Stimulated activated naive B cell treated with anti-CD40 and anti-IgM and Interleukin-4, amounts not matched to agents 10 μg/mL and 1 μg/mL and 100 μg/mL, for 72 hours (primary cell): ENCODE measurements around the gene RMDN2.
"Not testable (repeated sequence)": the region's sequence is repeated elsewhere in the genome, so short reads cannot be mapped to it uniquely, and the experiment has no call there.

Experiments
- ATAC-seq, 2 donors: fragments of 150-1000 bp; cut with Tn5 transposase; replicated peaks; 2 replicates each; pipeline ENCODE4 v1.10.0; 2021; ENCODE audit warnings: moderate library complexity in 1 of 2
- DNase-seq: peaks from one replicate; pipeline ENCODE4 v3.0.0; 2021
- H3K27ac Mint-ChIP-seq: one replicate; pipeline ENCODE4 v1.8.0; 2022; ENCODE audit warnings: mild to moderate bottlenecking, mixed read lengths
- H3K27me3 Mint-ChIP-seq, 2 donors: one replicate each; pipeline ENCODE4 v1.8.0; 2022; ENCODE audit warnings: mixed read lengths in 2 of 2
- H3K36me3 Mint-ChIP-seq, 2 donors: one replicate each; pipeline ENCODE4 v1.8.0; 2022; ENCODE audit warnings: mixed read lengths in 2 of 2, mild to moderate bottlenecking in 1 of 2
- H3K4me1 Mint-ChIP-seq, 2 donors: one replicate each; pipeline ENCODE4 v1.8.0; 2022; ENCODE audit warnings: mixed read lengths in 2 of 2, mild to moderate bottlenecking in 1 of 2
- H3K4me3 Mint-ChIP-seq, 2 donors: one replicate each; pipeline ENCODE4 v1.8.0; 2022; ENCODE audit warnings: mild to moderate bottlenecking in 2 of 2, mixed read lengths in 2 of 2, moderate library complexity in 1 of 2
- H3K9me3 Mint-ChIP-seq, 2 donors: one replicate each; pipeline ENCODE4 v1.8.0; 2022; ENCODE audit warnings: mixed read lengths in 2 of 2, mild to moderate bottlenecking in 1 of 2

The RMDN2 gene

DNA sequence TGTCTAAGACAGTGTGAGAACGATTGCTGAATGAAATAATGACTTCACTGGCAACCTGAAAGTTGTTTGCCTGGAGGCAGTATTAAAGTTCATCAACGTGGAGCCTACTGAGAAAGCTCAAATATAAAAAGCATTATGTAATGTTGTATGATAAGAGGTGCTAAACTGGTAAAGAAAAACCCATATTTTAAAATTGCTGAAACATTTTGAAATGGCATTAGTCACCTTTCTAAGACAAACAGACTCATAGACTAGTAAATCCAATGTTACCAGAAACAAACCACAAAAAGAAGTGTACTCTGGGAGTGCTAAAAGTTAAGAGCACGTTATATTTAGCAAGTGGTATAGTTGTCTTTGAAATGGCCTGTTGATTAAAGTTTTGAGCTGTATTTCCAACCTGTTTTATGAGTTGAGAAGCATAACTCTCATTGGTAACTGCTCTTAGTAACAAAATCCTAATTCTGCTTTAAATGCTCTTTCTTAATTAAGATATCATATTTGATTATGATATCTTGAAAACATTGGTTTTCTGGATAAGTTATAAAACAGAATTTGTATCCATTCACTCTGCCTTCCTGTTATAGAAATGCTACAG lies 88.2 kb downstream of the RMDN2 start:
- Mint-ChIP-seq H3K36me3 (peaks cover 18 to 38% of the 10 kb centered on the region in 2 donors), H3K4me1 (no peaks in the 10 kb centered on the region), H3K27me3 (no peaks in the 10 kb centered on the region), H3K4me3 (no peak overlapping the region), H3K27ac (no peak overlapping the region), H3K9me3 (no peaks in the 10 kb centered on the region)
- ATAC-seq (no peak), DNase-seq (no peak)

GRCh38 chr2:38016219-38016618 lies 91.1 kb downstream of the RMDN2 start:
- Mint-ChIP-seq H3K27ac (no peak overlapping the region), H3K4me1 (no peaks in the 10 kb centered on the region), H3K27me3 (no peaks in the 10 kb centered on the region), H3K9me3 (no peaks in the 10 kb centered on the region), H3K36me3 (peaks cover 6 to 27% of the 10 kb centered on the region in 2 donors), H3K4me3 (no peak overlapping the region)
- ATAC-seq (peak in 1 of 2 donors; percentile 48), DNase-seq (no peak)

- ATAC-seq (no peak), DNase-seq (no peak)
- H3K27me3 Mint-ChIP-seq = no peaks in the 10 kb centered on the region
- no peak overlapping the region for H3K4me3 Mint-ChIP-seq
- H3K9me3 Mint-ChIP-seq = peaks cover 0 to 2% of the 10 kb centered on the region in 2 donors
- H3K4me1 Mint-ChIP-seq = no peaks in the 10 kb centered on the region
- peaks cover 6 to 20% of the 10 kb centered on the region in 2 donors for H3K36me3 Mint-ChIP-seq
- H3K27ac Mint-ChIP-seq = no peak overlapping the region
Measured at GRCh38 chr2:38017836-38018235, 92.7 kb downstream of the RMDN2 start.

DNA sequence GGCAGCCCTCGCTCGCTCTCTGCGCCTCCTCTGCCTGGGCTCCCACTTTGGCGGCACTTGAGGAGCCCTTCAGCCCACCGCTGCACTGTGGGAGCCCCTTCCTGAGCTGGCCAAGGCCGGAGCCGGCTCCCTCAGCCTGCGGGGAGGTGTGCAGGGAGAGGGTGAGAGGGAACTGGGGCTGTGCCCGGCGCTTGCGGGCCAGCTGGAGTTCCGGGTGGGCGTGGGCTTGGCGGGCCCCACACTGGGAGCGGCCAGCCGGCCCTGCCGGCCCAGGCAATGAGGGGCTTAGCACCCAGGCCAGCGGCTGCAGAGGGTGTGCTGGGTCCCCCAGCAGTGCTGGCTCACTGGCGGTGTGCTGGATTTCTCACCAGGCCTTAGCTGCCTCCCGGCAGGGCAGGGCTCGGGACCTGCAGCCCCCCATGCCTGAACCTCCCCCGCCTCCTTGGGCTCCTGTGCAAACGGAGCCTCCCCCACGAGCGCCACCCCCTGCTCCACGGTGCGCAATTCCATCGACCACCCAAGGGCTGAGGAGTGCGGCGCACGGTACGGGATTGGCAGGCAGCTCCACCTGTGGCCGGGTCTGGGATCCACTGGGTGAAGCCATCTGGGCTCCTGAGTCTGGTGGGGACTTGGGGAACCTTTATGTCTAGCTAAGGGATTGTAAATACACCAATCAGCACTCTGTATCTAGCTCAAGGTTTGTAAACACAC lies 95.4 kb downstream of the RMDN2 start:
- not testable (repeated sequence) for H3K4me1 Mint-ChIP-seq, H3K27me3 Mint-ChIP-seq, ATAC-seq, H3K9me3 Mint-ChIP-seq, H3K4me3 Mint-ChIP-seq, DNase-seq, H3K27ac Mint-ChIP-seq
- H3K36me3 Mint-ChIP-seq = peaks cover 5 to 20% of the 10 kb centered on the region in 2 donors

GRCh38 chr2:38021589-38021988 lies 96.5 kb downstream of the RMDN2 start:
- DNase-seq = no peak
- H3K4me3 Mint-ChIP-seq = no peak overlapping the region
- ATAC-seq = no peak

DNA sequence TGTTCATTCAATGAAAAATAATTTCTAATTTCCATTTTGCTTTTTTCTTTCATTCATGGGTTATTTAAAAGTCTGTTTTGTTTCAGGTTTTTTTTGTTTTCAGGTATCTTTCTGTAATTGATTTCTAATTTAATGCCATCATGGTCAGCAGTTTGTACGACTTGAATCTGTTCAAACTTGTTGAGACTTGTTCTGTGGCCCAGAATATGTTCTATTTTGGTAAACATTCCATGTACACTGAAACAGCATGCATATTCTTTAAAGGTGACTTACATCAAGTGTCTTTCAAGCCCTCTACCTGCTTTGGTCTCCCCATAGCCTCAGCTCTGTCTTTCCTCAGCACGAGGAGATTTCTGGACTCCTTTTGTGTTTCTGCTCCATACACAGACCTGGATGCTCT lies 101.8 kb downstream of the RMDN2 start:
- no peak for DNase-seq
- H3K27me3 Mint-ChIP-seq = peaks cover 0 to 23% of the 10 kb centered on the region in 2 donors

More at GRCh38 chr2:38021589-38021988, 96.5 kb downstream of the RMDN2 start:
- peaks cover 0 to 2% of the 10 kb centered on the region in 2 donors for H3K9me3 Mint-ChIP-seq
- no peak overlapping the region for H3K27ac Mint-ChIP-seq
- no peaks in the 10 kb centered on the region for H3K4me1 Mint-ChIP-seq
- H3K36me3 Mint-ChIP-seq = peaks cover under 1 to 16% of the 10 kb centered on the region in 2 donors
- peaks cover 0 to 6% of the 10 kb centered on the region in 2 donors for H3K27me3 Mint-ChIP-seq

GRCh38 chr2:38028829-38029228 lies 103.7 kb downstream of the RMDN2 start:
- Mint-ChIP-seq H3K9me3 (no peaks in the 10 kb centered on the region), H3K27ac (no peak overlapping the region), H3K27me3 (peaks cover 0 to 23% of the 10 kb centered on the region in 2 donors), H3K4me1 (peaks cover 0 to 4% of the 10 kb centered on the region in 2 donors), H3K36me3 (peaks cover 4 to 14% of the 10 kb centered on the region in 2 donors), H3K4me3 (no peak overlapping the region)
- no peak for DNase-seq
- ATAC-seq = no peak

More for the DNA sequence above, 101.8 kb downstream of the RMDN2 start:
- peaks cover 0 to 1% of the 10 kb centered on the region in 2 donors for H3K4me1 Mint-ChIP-seq
- no peak for ATAC-seq
- H3K27ac Mint-ChIP-seq = no peak overlapping the region
- H3K9me3 Mint-ChIP-seq = no peaks in the 10 kb centered on the region
- H3K36me3 Mint-ChIP-seq = peaks cover 4 to 10% of the 10 kb centered on the region in 2 donors
- no peak overlapping the region for H3K4me3 Mint-ChIP-seq

- peaks cover 0 to 4% of the 10 kb centered on the region in 2 donors for H3K4me1 Mint-ChIP-seq
- H3K27me3 Mint-ChIP-seq = peaks cover 3 to 23% of the 10 kb centered on the region in 2 donors
- H3K9me3 Mint-ChIP-seq = no peaks in the 10 kb centered on the region
- H3K4me3 Mint-ChIP-seq = no peak overlapping the region
- DNase-seq (no peak), ATAC-seq (no peak)
- peaks cover 4 to 17% of the 10 kb centered on the region in 2 donors for H3K36me3 Mint-ChIP-seq
- H3K27ac Mint-ChIP-seq = no peak overlapping the region
Measured at GRCh38 chr2:38029512-38029911, 104.4 kb downstream of the RMDN2 start.

DNA sequence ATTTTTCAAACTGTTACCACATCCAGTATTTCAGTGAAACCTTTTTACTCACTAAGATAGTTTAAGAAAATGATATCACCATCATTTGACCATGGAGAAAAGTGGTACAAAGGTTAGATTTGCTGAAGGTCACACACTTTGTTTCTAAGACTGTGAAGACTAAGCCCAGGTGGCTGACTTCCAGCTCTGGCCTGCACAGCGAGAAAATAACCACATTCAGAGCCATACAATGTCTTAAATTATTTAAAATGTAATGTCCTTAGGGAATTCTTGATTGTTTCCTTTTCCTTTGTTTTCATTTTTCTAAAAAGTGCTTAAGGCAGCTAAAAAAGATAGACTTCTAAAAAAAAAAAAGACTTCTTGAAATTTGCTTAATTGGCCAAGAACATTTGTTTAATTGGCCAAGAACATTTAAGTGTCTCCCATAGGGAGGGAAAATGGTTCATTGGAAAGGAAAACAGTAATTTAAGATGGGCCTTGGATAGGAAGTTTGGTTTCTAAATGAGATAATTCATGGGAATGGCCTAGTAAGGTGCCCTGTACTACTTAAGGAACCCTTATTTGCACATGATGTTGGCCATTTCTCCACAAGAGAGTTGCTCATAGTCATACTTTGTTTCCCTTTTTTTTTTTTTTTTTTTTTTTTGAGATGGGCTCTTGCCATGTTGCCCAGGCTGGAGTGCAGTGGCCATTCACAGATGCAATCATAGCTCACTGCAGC lies 105.7 kb downstream of the RMDN2 start:
- no peak for ATAC-seq
- no peak for DNase-seq
- H3K4me1 Mint-ChIP-seq = peaks cover 0 to 4% of the 10 kb centered on the region in 2 donors
- peaks cover 5 to 23% of the 10 kb centered on the region in 2 donors for H3K27me3 Mint-ChIP-seq
- H3K36me3 Mint-ChIP-seq = peaks cover 4 to 17% of the 10 kb centered on the region in 2 donors
- H3K4me3 Mint-ChIP-seq = no peak overlapping the region
- H3K9me3 Mint-ChIP-seq = no peaks in the 10 kb centered on the region
- no peak overlapping the region for H3K27ac Mint-ChIP-seq

- H3K36me3 Mint-ChIP-seq = peaks cover 4 to 17% of the 10 kb centered on the region in 2 donors
- peaks cover 20 to 31% of the 10 kb centered on the region in 2 donors for H3K27me3 Mint-ChIP-seq
- H3K4me1 Mint-ChIP-seq = peaks cover 4 to 6% of the 10 kb centered on the region in 2 donors
Measured at GRCh38 chr2:38032946-38033345, 107.9 kb downstream of the RMDN2 start.

GRCh38 chr2:38033646-38034045 lies 108.6 kb downstream of the RMDN2 start:
- H3K27ac Mint-ChIP-seq = no peak overlapping the region
- H3K9me3 Mint-ChIP-seq = no peaks in the 10 kb centered on the region
- no peak overlapping the region for H3K4me3 Mint-ChIP-seq
- DNase-seq = no peak
- H3K27me3 Mint-ChIP-seq = peaks cover 23 to 33% of the 10 kb centered on the region in 2 donors
- H3K36me3 Mint-ChIP-seq = peaks cover 6 to 17% of the 10 kb centered on the region in 2 donors
- peaks cover 9 to 11% of the 10 kb centered on the region in 2 donors for H3K4me1 Mint-ChIP-seq
- ATAC-seq = no peak

More at GRCh38 chr2:38032946-38033345, 107.9 kb downstream of the RMDN2 start:
- H3K9me3 Mint-ChIP-seq = no peaks in the 10 kb centered on the region
- H3K4me3 Mint-ChIP-seq = no peak overlapping the region
- H3K27ac Mint-ChIP-seq = no peak overlapping the region
- ATAC-seq = no peak
- DNase-seq = no peak

DNA sequence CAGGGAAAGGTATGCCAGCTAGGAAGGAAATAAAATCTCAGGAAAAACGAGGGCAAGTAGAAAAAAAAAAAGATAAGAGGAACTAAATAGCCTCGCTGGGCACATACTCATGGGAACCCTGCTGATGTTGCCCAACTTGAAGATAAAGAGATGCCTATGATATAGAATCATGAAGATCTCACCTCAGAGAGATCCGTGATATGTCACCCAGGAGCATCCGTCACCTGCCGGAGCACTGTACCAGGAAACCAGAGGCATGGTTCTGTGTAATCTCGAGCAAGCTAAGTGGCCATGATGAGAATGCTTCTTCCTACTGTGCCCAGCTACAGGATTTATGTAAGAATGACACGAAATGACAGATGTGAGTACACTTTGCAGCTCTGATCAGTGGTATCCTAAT lies 110.9 kb downstream of the RMDN2 start:
- DNase-seq = no peak
- Mint-ChIP-seq H3K4me1 (peaks cover 11 to 13% of the 10 kb centered on the region in 2 donors), H3K27ac (no peak overlapping the region), H3K4me3 (no peak overlapping the region), H3K36me3 (peaks cover 2 to 13% of the 10 kb centered on the region in 2 donors), H3K27me3 (peaks cover 33 to 43% of the 10 kb centered on the region in 2 donors), H3K9me3 (no peaks in the 10 kb centered on the region)
- ATAC-seq = no peak

DNA sequence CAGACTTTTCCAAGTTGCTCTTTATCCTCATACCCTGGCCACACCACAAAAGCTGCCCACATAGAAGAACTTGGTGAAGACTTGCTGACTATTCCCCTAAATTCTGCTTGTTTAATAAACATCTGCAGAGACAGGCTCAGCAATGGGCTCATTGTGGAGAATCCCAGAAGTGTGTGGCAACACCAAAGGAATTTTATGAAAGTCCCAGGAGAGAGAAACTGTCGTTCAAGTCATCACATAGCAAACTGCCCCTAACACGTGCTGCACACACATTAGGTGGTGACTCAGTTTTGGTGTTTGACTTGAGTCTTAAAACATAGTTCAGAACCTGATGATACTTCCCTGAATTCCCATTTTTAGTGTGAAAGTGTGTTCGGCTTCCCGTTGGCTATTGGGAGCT lies 112.2 kb downstream of the RMDN2 start:
- Mint-ChIP-seq H3K4me1 (peaks cover 10 to 13% of the 10 kb centered on the region in 2 donors), H3K36me3 (peaks cover 3 to 5% of the 10 kb centered on the region in 2 donors), H3K27me3 (peaks cover 33 to 46% of the 10 kb centered on the region in 2 donors), H3K4me3 (no peak overlapping the region), H3K27ac (no peak overlapping the region), H3K9me3 (peaks cover 0 to 2% of the 10 kb centered on the region in 2 donors)
- no peak for ATAC-seq
- no peak for DNase-seq
